ENCODE measurements around the gene CD44.

The CD44 gene

GRCh38 chr11:35178873-35179272 lies 39.9 kb downstream of the CD44 start:
- no peaks in the 10 kb centered on the region for H3K27me3 Mint-ChIP-seq (ENCODE audit: low read depth)
- H3K4me3 Mint-ChIP-seq: no peak overlapping the region
- peaks cover 67% of the 10 kb centered on the region for H3K36me3 Mint-ChIP-seq (ENCODE audit: low read depth)
- peaks cover 78% of the 10 kb centered on the region for H3K4me1 Mint-ChIP-seq (ENCODE audit: low read depth)
- peak overlapping the region; percentile 14 for H3K27ac Mint-ChIP-seq
- no peaks in the 10 kb centered on the region for H3K9me3 Mint-ChIP-seq

GRCh38 chr11:35179466-35180135 lies 40.6 kb downstream of the CD44 start:
- no peak overlapping the region for H3K27ac Mint-ChIP-seq
- H3K36me3 Mint-ChIP-seq (ENCODE audit: low read depth): peaks cover 68% of the 10 kb centered on the region
- no peaks in the 10 kb centered on the region for H3K9me3 Mint-ChIP-seq
- H3K27me3 Mint-ChIP-seq (ENCODE audit: low read depth): no peaks in the 10 kb centered on the region
- H3K4me1 Mint-ChIP-seq (ENCODE audit: low read depth): peaks cover 70% of the 10 kb centered on the region
- H3K4me3 Mint-ChIP-seq: no peak overlapping the region

GRCh38 chr11:35180317-35181233 lies 41.6 kb downstream of the CD44 start:
- peaks cover 68% of the 10 kb centered on the region for H3K36me3 Mint-ChIP-seq (ENCODE audit: low read depth)

GRCh38 chr11:35182317-35182939 lies 43.5 kb downstream of the CD44 start:
- Mint-ChIP-seq H3K27ac (no peak overlapping the region), H3K9me3 (no peaks in the 10 kb centered on the region), H3K27me3 (ENCODE audit: low read depth) (no peaks in the 10 kb centered on the region), H3K4me1 (ENCODE audit: low read depth) (peaks cover 59% of the 10 kb centered on the region), H3K36me3 (ENCODE audit: low read depth) (peaks cover 71% of the 10 kb centered on the region), H3K4me3 (no peak overlapping the region)

More at GRCh38 chr11:35180317-35181233, 41.6 kb downstream of the CD44 start:
- no peaks in the 10 kb centered on the region for H3K27me3 Mint-ChIP-seq (ENCODE audit: low read depth)
- no peak overlapping the region for H3K4me3 Mint-ChIP-seq
- H3K9me3 Mint-ChIP-seq: no peaks in the 10 kb centered on the region
- no peak overlapping the region for H3K27ac Mint-ChIP-seq
- peaks cover 67% of the 10 kb centered on the region for H3K4me1 Mint-ChIP-seq (ENCODE audit: low read depth)

- Mint-ChIP-seq H3K9me3 (no peaks in the 10 kb centered on the region), H3K36me3 (ENCODE audit: low read depth) (peaks cover 72% of the 10 kb centered on the region), H3K4me1 (ENCODE audit: low read depth) (peaks cover 55% of the 10 kb centered on the region), H3K27ac (no peak overlapping the region), H3K27me3 (ENCODE audit: low read depth) (no peaks in the 10 kb centered on the region), H3K4me3 (no peak overlapping the region)
These were observed 44.5 kb downstream of the CD44 start for GRCh38 chr11:35183326-35183925.

GRCh38 chr11:35185696-35186095 lies 46.7 kb downstream of the CD44 start:
- H3K4me1 Mint-ChIP-seq (ENCODE audit: low read depth): peaks cover 36% of the 10 kb centered on the region
- no peaks in the 10 kb centered on the region for H3K9me3 Mint-ChIP-seq
- H3K27me3 Mint-ChIP-seq (ENCODE audit: low read depth): no peaks in the 10 kb centered on the region
- H3K4me3 Mint-ChIP-seq: no peak overlapping the region
- peak overlapping the region; percentile 43 for H3K27ac Mint-ChIP-seq
- H3K36me3 Mint-ChIP-seq (ENCODE audit: low read depth): peaks cover 72% of the 10 kb centered on the region

- Mint-ChIP-seq H3K4me3 (no peak overlapping the region), H3K27me3 (ENCODE audit: low read depth) (no peaks in the 10 kb centered on the region), H3K36me3 (ENCODE audit: low read depth) (peaks cover 74% of the 10 kb centered on the region), H3K9me3 (no peaks in the 10 kb centered on the region), H3K27ac (no peak overlapping the region), H3K4me1 (ENCODE audit: low read depth) (peaks cover 33% of the 10 kb centered on the region)
These were observed 49.0 kb downstream of the CD44 start for GRCh38 chr11:35187996-35188395.

- H3K4me1 Mint-ChIP-seq (ENCODE audit: low read depth): peaks cover 34% of the 10 kb centered on the region
- peak overlapping the region; percentile 39 for H3K27ac Mint-ChIP-seq
- no peaks in the 10 kb centered on the region for H3K9me3 Mint-ChIP-seq
- H3K36me3 Mint-ChIP-seq (ENCODE audit: low read depth): peaks cover 83% of the 10 kb centered on the region
- no peaks in the 10 kb centered on the region for H3K27me3 Mint-ChIP-seq (ENCODE audit: low read depth)
- H3K4me3 Mint-ChIP-seq: no peak overlapping the region
These were observed 51.9 kb downstream of the CD44 start for GRCh38 chr11:35190804-35191348.

- H3K4me3 Mint-ChIP-seq: no peak overlapping the region
- H3K36me3 Mint-ChIP-seq (ENCODE audit: low read depth): peaks cover 93% of the 10 kb centered on the region
- H3K27me3 Mint-ChIP-seq (ENCODE audit: low read depth): no peaks in the 10 kb centered on the region
- H3K27ac Mint-ChIP-seq: no peak overlapping the region
- no peaks in the 10 kb centered on the region for H3K9me3 Mint-ChIP-seq
- H3K4me1 Mint-ChIP-seq (ENCODE audit: low read depth): peaks cover 36% of the 10 kb centered on the region
These were observed 53.4 kb downstream of the CD44 start for GRCh38 chr11:35192347-35192746.

GRCh38 chr11:35193767-35194166 lies 54.8 kb downstream of the CD44 start:
- peaks cover 32% of the 10 kb centered on the region for H3K4me1 Mint-ChIP-seq (ENCODE audit: low read depth)
- no peak overlapping the region for H3K27ac Mint-ChIP-seq
- no peaks in the 10 kb centered on the region for H3K27me3 Mint-ChIP-seq (ENCODE audit: low read depth)
- H3K4me3 Mint-ChIP-seq: no peak overlapping the region
- no peaks in the 10 kb centered on the region for H3K9me3 Mint-ChIP-seq
- peaks cover 94% of the 10 kb centered on the region for H3K36me3 Mint-ChIP-seq (ENCODE audit: low read depth)

GRCh38 chr11:35197292-35197691 lies 58.3 kb downstream of the CD44 start:
- no peaks in the 10 kb centered on the region for H3K27me3 Mint-ChIP-seq (ENCODE audit: low read depth)
- H3K4me3 Mint-ChIP-seq: no peak overlapping the region
- H3K9me3 Mint-ChIP-seq: no peaks in the 10 kb centered on the region
- peaks cover 94% of the 10 kb centered on the region for H3K36me3 Mint-ChIP-seq (ENCODE audit: low read depth)
- H3K4me1 Mint-ChIP-seq (ENCODE audit: low read depth): peaks cover 20% of the 10 kb centered on the region
- no peak overlapping the region for H3K27ac Mint-ChIP-seq

GRCh38 chr11:35200811-35201341 lies 61.9 kb downstream of the CD44 start:
- Mint-ChIP-seq H3K27me3 (ENCODE audit: low read depth) (no peaks in the 10 kb centered on the region), H3K9me3 (no peaks in the 10 kb centered on the region), H3K4me1 (ENCODE audit: low read depth) (peaks cover 11% of the 10 kb centered on the region), H3K4me3 (no peak overlapping the region), H3K36me3 (ENCODE audit: low read depth) (peaks cover 90% of the 10 kb centered on the region), H3K27ac (no peak overlapping the region)

GRCh38 chr11:35204614-35205013 lies 65.6 kb downstream of the CD44 start:
- Mint-ChIP-seq H3K4me1 (ENCODE audit: low read depth) (peaks cover 9% of the 10 kb centered on the region), H3K27me3 (ENCODE audit: low read depth) (no peaks in the 10 kb centered on the region), H3K27ac (no peak overlapping the region), H3K36me3 (ENCODE audit: low read depth) (peaks cover 89% of the 10 kb centered on the region), H3K4me3 (no peak overlapping the region), H3K9me3 (peaks cover 18% of the 10 kb centered on the region)

- no peak overlapping the region for H3K27ac Mint-ChIP-seq
These were observed 67.6 kb downstream of the CD44 start for GRCh38 chr11:35206616-35207015.

More at GRCh38 chr11:35206616-35207015, 67.6 kb downstream of the CD44 start:
- Mint-ChIP-seq H3K27me3 (ENCODE audit: low read depth) (no peaks in the 10 kb centered on the region), H3K4me3 (no peak overlapping the region), H3K4me1 (ENCODE audit: low read depth) (peaks cover 6% of the 10 kb centered on the region), H3K9me3 (peaks cover 32% of the 10 kb centered on the region), H3K36me3 (ENCODE audit: low read depth) (peaks cover 90% of the 10 kb centered on the region)
